ENCODE data around the gene EXOC2. TPM values are rescaled to one million over a fixed set of nuclear protein-coding genes. Genes with fewer than 3 reads are reported as not detected.

Gene EXOC2
- total RNA-seq, 1 donor from 2014 or later = 11.4 TPM

DNA sequence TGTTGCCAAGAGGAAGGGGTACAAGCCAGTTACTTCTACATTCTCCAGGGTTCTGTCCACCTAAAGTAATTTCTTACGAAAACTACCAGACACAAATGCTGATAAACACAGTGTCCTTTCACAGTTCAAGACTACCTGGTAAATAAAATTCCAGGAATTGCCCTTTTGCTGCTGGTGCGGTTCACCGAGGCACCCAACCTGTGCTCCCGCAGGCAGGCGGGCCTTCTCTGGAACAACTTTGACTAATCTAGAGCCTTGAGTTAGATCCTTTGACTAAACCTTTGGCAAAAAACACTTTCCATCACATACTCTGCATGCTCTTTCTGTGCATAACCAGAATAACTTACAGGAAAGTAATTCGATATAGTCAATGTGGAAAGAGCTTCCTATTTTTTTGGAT, 143.0 kb downstream of the EXOC2 start:
- Histone ChIP-seq H3K4me1 (no peaks in the 10 kb centered on the region), H3K27ac (no peak overlapping the region), H3K9me3 (no peaks in the 10 kb centered on the region), H3K36me3 (peaks cover 20 to 35% of the 10 kb centered on the region in 2 donors), H3K4me3 (no peak overlapping the region), H3K27me3 (no peaks in the 10 kb centered on the region)
- TF ChIP-seq, protein P1, sequence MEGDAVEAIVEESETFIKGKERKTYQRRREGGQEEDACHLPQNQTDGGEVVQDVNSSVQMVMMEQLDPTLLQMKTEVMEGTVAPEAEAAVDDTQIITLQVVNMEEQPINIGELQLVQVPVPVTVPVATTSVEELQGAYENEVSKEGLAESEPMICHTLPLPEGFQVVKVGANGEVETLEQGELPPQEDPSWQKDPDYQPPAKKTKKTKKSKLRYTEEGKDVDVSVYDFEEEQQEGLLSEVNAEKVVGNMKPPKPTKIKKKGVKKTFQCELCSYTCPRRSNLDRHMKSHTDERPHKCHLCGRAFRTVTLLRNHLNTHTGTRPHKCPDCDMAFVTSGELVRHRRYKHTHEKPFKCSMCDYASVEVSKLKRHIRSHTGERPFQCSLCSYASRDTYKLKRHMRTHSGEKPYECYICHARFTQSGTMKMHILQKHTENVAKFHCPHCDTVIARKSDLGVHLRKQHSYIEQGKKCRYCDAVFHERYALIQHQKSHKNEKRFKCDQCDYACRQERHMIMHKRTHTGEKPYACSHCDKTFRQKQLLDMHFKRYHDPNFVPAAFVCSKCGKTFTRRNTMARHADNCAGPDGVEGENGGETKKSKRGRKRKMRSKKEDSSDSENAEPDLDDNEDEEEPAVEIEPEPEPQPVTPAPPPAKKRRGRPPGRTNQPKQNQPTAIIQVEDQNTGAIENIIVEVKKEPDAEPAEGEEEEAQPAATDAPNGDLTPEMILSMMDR (IDR thresholded peaks at IDR 0.05) = no peak
- intact Hi-C loops (cut with DNase I) = no loop called here
- DNase-seq (ENCODE audit: low spot score in 2 of 2) = no peak

DNA sequence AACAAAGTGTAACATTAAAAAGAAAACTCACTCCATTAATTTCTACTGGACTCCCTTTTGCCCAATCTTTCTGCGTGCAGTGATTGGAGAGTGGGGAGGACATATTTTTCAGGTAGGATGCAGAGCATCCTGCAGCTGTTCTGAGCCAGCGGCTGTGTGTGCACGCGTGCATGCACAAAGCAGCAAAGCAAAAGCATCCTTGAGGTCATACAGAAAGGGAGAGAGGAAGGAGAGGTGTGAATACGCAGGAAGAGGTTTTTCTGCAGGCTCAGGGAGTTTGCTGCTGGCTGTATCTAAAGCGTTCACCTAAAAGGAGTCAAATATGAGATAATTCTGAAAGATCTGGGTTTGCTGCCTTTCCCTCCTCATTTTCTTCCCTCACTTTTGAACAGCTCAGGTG, 144.4 kb downstream of the EXOC2 start:
- Histone ChIP-seq H3K27ac (no peak overlapping the region), H3K4me3 (no peak overlapping the region), H3K4me1 (no peaks in the 10 kb centered on the region), H3K27me3 (no peaks in the 10 kb centered on the region), H3K9me3 (no peaks in the 10 kb centered on the region), H3K36me3 (peaks cover 22 to 40% of the 10 kb centered on the region in 2 donors)
- TF ChIP-seq, protein P1 (IDR thresholded peaks at IDR 0.05) = no peak
- DNase-seq (ENCODE audit: low spot score in 2 of 2) = no peak
- intact Hi-C loops (cut with DNase I) = no loop called here

DNA sequence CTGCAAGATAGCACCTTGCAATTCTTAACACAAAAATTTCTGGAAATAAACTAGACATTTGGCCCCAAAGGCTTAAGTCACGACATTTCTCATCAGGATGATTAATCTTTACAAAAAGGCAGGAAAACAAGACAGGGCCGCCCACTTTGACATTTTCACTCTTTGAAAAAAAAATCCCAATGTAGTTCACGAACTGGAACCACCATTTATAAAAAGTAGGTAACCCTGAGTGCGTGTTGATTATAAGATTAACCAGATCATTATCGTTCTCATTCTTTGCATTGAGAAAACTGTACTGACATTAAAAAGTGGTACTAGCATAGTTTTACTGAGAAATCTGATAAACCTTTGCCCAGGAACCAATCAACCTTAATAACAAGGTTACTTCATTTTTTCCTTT, 144.8 kb downstream of the EXOC2 start:
- Histone ChIP-seq H3K4me1 (no peaks in the 10 kb centered on the region), H3K27me3 (no peaks in the 10 kb centered on the region), H3K27ac (no peak overlapping the region), H3K36me3 (peaks cover 22 to 40% of the 10 kb centered on the region in 2 donors), H3K4me3 (no peak overlapping the region), H3K9me3 (no peaks in the 10 kb centered on the region)
- TF ChIP-seq, protein P1 (IDR thresholded peaks at IDR 0.05) = no peak
- intact Hi-C loops (cut with DNase I) = no loop called here
- DNase-seq (ENCODE audit: low spot score in 2 of 2) = no peak

DNA sequence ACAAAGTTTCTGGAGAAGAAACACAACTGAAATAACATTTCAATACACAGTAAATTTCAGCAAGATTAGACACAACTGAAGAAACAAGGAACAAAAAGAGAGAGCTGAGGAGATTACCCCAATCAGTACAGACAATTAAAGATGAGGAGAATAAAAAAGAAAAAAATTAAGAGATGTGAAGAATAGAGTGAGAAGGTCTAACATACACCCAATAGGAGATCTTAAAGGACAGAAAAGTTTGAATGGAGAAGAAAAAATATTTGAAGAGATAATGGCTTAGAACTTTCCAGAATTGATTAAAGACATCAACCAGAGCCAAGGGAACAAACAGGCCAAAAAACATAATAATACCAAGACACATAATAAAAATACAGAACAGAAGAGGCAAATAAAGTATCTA, 152.4 kb downstream of the EXOC2 start:
- Histone ChIP-seq H3K36me3 (peaks cover 18 to 60% of the 10 kb centered on the region in 2 donors), H3K27ac (no peak overlapping the region), H3K4me1 (no peaks in the 10 kb centered on the region), H3K27me3 (no peaks in the 10 kb centered on the region), H3K9me3 (peaks cover 0 to 15% of the 10 kb centered on the region in 2 donors), H3K4me3 (no peak overlapping the region)
- no peak for DNase-seq (ENCODE audit: low spot score in 2 of 2)
- TF ChIP-seq, protein P1 (IDR thresholded peaks at IDR 0.05) = no peak
- intact Hi-C loops (cut with DNase I) = no loop called here

DNA sequence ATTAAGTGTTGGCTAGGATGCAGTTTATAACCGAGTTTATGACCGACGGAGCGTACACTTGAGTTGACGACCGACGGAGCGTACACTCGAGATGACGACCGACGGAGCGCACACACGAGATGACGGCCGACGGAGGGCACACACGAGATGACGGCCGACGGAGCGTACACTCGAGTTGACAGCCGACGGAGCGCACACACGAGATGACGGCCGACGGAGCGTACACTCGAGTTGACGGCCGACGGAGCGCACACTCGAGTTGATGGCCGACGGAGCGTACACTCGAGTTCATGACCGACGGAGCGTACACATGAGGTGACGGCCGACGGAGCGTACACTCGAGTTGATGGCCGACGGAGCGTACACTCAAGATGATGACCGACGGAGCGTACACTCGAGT, 155.8 kb downstream of the EXOC2 start:
- no peak for DNase-seq (ENCODE audit: low spot score in 2 of 2)
- no peaks in the 10 kb centered on the region for H3K27me3 ChIP-seq
- no peak overlapping the region for H3K27ac ChIP-seq
- H3K9me3 ChIP-seq = peaks cover 0 to 15% of the 10 kb centered on the region in 2 donors
- H3K4me3 ChIP-seq = no peak overlapping the region
- H3K36me3 ChIP-seq = peaks cover 2 to 41% of the 10 kb centered on the region in 2 donors
- TF ChIP-seq, protein P1 (IDR thresholded peaks at IDR 0.05) = no peak
- intact Hi-C loops (cut with DNase I) = no loop called here
- H3K4me1 ChIP-seq = no peaks in the 10 kb centered on the region

DNA sequence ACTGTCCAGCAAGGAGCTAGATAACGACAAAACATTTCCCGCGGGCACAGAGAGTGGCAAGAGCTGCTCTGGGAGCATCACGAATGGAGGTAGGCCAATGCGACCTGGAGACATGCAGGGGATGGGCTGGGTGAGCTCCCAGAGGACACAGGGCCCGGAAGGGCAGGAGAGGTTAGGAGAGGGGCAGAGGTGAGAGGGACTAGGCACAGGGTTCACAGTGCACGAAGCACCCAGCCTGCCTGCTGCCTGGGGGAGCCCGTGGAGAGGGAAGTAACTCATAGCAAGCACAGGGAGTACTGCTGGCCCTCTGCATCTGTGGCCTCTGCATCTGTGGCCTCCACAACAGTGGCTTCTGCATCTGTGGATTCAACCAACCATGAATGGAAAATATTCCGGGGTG, 162.5 kb downstream of the EXOC2 start:
- Histone ChIP-seq H3K27ac (no peak overlapping the region), H3K36me3 (peaks cover 0 to 33% of the 10 kb centered on the region in 2 donors), H3K4me3 (no peak overlapping the region), H3K27me3 (no peaks in the 10 kb centered on the region), H3K9me3 (no peaks in the 10 kb centered on the region), H3K4me1 (no peaks in the 10 kb centered on the region)
- no peak for DNase-seq (ENCODE audit: low spot score in 2 of 2)
- intact Hi-C loops (cut with DNase I) = no loop called here
- TF ChIP-seq, protein P1 (IDR thresholded peaks at IDR 0.05) = no peak
